SK-N-MC (cell line): Measurements from ENCODE around the gene CELSR3.

ENCODE experiments used
- DNase-seq: peaks from one replicate; pipeline ENCODE4 v3.0.0-alpha.2; 2011; ENCODE audit warnings: low read depth, low spot score
- H3K27ac ChIP-seq: fragments of 200-600 bp; sonication (generic); 2 replicates; pipeline ENCODE4 v1.5.1; 2016; ENCODE audit warnings: mixed run types
- H3K36me3 ChIP-seq: fragments of 200-600 bp; sonication (generic); 2 replicates; pipeline ENCODE4 v1.6.1; 2017; ENCODE audit warnings: antibody characterized with exemption, low read length, mixed read lengths; ENCODE audit not compliant: insufficient read depth
- H3K4me3 ChIP-seq: fragments of 200-600 bp; sonication (generic); 2 replicates; pipeline ENCODE4 v1.5.1; 2016
- H3K9ac ChIP-seq: fragments of 200-600 bp; sonication (generic); 2 replicates; pipeline ENCODE4 v1.8.0; 2017; ENCODE audit warnings: mixed run types, mixed read lengths; ENCODE audit not compliant: insufficient read length
- H3K9me3 ChIP-seq: fragments of 200-600 bp; sonication (generic); 2 replicates; pipeline ENCODE4 v1.6.1; 2017; ENCODE audit warnings: low read depth, mild to moderate bottlenecking, antibody characterized with exemption, low read length, moderate library complexity, mixed read lengths
- EZH2 ChIP-seq: fragments of 200-600 bp; sonication (generic); IDR thresholded peaks from one replicate; pipeline ENCODE4 v1.6.1; 2017; ENCODE audit warnings: antibody characterized with exemption
- FOXP2 ChIP-seq: optimal IDR thresholded peaks from 2 replicates; pipeline ENCODE3; 2011; ENCODE audit warnings: mild to moderate bottlenecking, moderate library complexity; ENCODE audit not compliant: insufficient read depth; ENCODE audit errors: extremely low read length, control extremely low read depth
- POLR2AphosphoS5 ChIP-seq: IDR thresholded peaks from 2 replicates; pipeline ENCODE4 v1.6.1; 2012; ENCODE audit warnings: mild to moderate bottlenecking, low read depth, low read length, borderline replicate concordance

CELSR3 gene

DNA sequence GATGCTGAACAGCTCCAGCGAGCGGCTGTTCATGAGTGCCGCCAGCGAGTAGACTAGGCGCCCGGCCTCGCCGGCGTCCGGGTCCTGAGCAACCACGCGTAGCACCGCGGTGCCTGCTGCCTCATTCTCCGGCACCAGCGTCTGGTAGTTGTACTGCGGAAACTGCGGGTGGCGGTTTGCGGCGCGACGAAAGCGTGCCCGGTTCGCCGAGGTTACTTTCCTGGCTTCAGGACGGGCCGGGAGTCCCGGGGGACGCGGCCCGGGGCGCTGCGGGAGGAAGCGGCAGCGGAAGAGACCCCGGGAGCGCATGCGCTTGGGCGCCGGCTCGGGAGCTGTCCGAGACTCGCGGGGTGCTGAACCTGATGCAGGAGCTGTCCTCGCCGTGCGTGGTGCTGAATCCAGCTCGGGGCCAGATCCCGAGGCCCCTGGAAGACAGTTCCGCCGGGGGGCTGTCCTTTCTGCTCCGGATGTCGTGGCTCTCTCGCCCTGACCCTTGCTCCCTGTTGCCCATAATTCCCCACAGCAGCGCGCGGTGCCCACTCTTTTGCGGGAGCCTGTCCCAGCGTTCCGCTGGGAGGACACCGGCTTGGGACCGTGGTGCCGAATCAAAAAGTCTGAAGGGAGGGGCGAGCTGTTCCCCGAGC is 1.1 kb downstream of the CELSR3 start:
- no peak overlapping the region for H3K27ac ChIP-seq
- H3K9ac ChIP-seq, result no peak overlapping the region
- peak overlapping the region; percentile 71 for H3K4me3 ChIP-seq
- H3K9me3 ChIP-seq, result no peaks in the 10 kb centered on the region
- DNase-seq, result no peak
- TF ChIP-seq POLR2AphosphoS5 (no peak), EZH2 (no peak), FOXP2 (no peak)
- no peaks in the 10 kb centered on the region for H3K36me3 ChIP-seq

DNA sequence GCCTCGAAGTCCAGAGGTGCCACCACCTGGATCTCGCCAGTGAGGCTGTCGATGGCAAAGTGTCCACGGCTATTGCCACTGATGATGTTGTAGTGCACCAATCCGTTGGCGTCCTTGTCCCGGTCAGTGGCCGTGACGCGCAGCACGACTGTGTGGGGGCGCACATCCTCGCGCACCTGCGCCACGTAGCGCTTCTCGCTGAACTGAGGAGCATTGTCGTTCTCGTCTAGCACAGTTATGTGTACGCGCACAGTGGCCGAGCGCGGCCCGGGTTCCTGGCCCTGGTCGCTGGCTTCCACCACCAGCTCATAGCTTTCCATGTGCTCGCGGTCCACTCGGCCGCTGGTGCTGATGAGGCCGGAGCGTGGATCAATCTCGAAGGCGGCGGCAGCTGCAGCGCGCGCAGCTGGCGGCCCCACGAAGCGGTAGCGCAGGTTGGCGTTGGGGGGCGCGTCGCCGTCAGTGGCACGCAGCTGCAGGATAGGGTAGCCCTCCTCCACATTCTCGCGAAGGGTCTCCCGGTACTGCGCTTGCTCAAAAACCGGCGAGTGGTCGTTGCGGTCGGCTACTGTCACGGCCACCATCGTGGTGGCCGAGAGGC is 1.8 kb downstream of the CELSR3 start:
- DNase-seq, result no peak
- H3K9me3 ChIP-seq, result no peaks in the 10 kb centered on the region
- H3K36me3 ChIP-seq, result no peaks in the 10 kb centered on the region
- H3K9ac ChIP-seq, result no peak overlapping the region
- TF ChIP-seq EZH2, result no peak
- TF ChIP-seq POLR2AphosphoS5, result no peak
- no peak for TF ChIP-seq FOXP2
- peak overlapping the region; percentile 71; the same call in 1 of the 2 replicates for H3K4me3 ChIP-seq
- H3K27ac ChIP-seq, result no peak overlapping the region

GRCh38 chr3:48656841-48657281 is 5.8 kb downstream of the CELSR3 start:
- Histone ChIP-seq H3K9ac (no peak overlapping the region), H3K9me3 (no peaks in the 10 kb centered on the region), H3K36me3 (no peaks in the 10 kb centered on the region), H3K4me3 (no peak overlapping the region), H3K27ac (no peak overlapping the region)
- no peak for DNase-seq
- TF ChIP-seq EZH2, result no peak
- TF ChIP-seq FOXP2, result no peak
- TF ChIP-seq POLR2AphosphoS5, result no peak

DNA sequence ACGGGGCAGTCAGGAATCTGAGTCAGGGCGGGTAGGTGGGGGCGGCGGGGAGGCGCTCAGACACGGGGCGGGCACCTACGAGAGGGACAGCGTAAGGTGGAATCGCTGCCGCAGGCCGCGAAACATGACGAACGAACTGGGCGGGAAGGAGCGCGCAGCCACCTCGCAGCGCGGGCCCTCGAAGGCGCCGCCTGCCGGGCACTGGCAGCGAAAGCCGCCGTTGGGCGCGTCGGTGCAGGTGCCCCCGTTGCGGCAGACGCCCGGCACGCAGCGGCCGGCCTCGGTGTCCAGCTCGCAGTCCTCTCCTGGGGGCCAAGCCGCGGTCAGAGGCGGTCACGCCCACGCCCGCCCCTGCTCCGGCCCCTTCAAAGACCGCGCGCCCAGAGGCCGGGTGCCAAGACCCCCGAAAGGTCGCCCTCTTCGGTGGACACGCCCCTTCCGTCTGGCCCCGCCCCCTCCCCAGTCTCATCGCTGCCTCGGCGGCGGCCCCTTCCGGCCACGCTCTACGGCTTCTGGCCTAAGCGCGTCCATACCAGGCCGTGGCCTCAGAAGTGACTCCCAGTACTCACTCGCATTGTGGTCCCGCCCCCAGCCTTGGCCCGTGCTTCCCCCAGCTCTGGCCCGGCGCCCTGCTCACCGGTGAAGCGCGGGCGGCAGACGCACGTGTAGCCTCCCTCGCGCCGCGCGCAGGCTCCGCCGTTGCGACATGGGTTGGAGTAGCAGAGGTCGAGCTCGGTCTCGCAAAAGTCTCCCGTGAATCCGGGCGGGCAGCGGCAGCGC is 6.4 kb downstream of the CELSR3 start:
- H3K27ac ChIP-seq, result no peak overlapping the region
- DNase-seq, result no peak
- H3K4me3 ChIP-seq, result peak overlapping the region; percentile 73
- no peak overlapping the region for H3K9ac ChIP-seq
- no peak for TF ChIP-seq FOXP2
- TF ChIP-seq POLR2AphosphoS5, result no peak
- no peak for TF ChIP-seq EZH2
- no peaks in the 10 kb centered on the region for H3K36me3 ChIP-seq
- H3K9me3 ChIP-seq, result no peaks in the 10 kb centered on the region

GRCh38 chr3:48655606-48656005 is 7.1 kb downstream of the CELSR3 start:
- TF ChIP-seq POLR2AphosphoS5, result no peak
- no peak for TF ChIP-seq EZH2
- no peak for TF ChIP-seq FOXP2
- Histone ChIP-seq H3K9ac (no peak overlapping the region), H3K27ac (no peak overlapping the region), H3K9me3 (no peaks in the 10 kb centered on the region), H3K36me3 (no peaks in the 10 kb centered on the region), H3K4me3 (peak overlapping the region; percentile 73; the same call in 1 of the 2 replicates)
- DNase-seq, result no peak

- DNase-seq, result no peak
- no peak for TF ChIP-seq EZH2
- no peak for TF ChIP-seq FOXP2
- TF ChIP-seq POLR2AphosphoS5, result no peak
- H3K27ac ChIP-seq, result no peak overlapping the region
- no peak overlapping the region for H3K9ac ChIP-seq
- H3K9me3 ChIP-seq, result no peaks in the 10 kb centered on the region
- no peak overlapping the region for H3K4me3 ChIP-seq
- H3K36me3 ChIP-seq, result no peaks in the 10 kb centered on the region
Measured at GRCh38 chr3:48655063-48655462, 7.6 kb downstream of the CELSR3 start.

DNA sequence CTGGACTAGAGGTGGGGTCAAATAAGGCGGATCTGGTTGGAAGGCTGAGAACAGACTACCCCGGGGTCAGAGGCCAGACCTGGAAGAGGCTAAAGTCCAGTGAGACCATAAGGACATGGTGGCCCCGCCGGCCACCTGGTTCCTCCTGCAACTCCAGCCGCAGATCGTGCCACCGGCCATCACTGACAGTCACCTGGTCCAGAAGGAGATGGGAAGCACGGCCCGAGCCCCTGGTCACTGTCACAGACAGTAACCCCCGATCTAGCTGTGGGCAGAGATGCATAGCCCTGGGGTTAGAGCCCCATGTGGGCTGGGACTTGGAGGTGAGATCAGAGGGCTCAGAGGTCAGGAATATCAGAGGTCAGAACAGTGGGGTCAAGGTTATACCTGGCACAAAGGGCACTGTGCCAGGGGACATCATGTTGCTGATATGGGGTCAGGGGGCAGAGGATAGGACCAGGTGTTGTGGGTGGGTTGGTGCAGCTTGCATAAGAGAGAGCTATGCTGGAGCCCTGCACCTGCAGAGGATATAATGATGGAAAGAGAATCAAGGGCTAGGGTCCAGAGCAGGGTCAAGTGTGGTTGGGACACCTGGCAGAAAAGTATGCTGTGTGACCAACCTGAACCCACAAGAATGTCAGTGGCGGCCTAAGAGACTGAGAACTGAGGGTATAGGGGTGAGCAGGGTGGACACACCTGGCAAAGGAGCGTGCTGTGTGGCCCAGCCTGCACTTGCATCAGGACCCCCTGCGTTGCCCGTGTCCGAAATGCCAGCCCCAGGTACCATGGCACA is 9.6 kb downstream of the CELSR3 start:
- no peak overlapping the region for H3K9ac ChIP-seq
- H3K36me3 ChIP-seq, result no peaks in the 10 kb centered on the region
- H3K27ac ChIP-seq, result no peak overlapping the region
- no peak overlapping the region for H3K4me3 ChIP-seq
- H3K9me3 ChIP-seq, result no peaks in the 10 kb centered on the region
- DNase-seq, result no peak
- TF ChIP-seq POLR2AphosphoS5 (no peak), EZH2 (no peak)

DNA sequence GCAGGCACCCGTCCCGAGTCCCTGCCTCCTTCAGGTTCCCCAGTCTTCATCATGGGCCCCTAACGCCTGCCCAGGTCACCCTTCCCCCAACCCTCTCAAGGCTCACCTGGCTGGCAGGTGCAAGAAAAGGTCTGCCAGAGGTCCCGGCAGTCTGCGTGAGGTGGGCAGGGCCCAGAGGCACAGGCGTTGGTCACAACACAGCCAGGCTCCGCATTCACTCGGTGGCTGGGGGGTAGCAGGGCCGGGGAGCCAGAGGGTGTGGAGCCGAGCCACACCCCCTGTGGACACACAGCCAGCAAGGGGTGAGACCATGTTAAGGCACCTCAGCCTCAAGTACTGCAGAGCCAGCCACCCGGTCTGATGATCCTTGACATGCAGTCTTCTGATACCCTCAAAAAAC is 10.9 kb downstream of the CELSR3 start:
- H3K9me3 ChIP-seq, result no peaks in the 10 kb centered on the region
- H3K9ac ChIP-seq, result no peak overlapping the region
- TF ChIP-seq EZH2, result no peak
- TF ChIP-seq FOXP2, result no peak
- TF ChIP-seq POLR2AphosphoS5, result no peak
- H3K4me3 ChIP-seq, result no peak overlapping the region
- no peak overlapping the region for H3K27ac ChIP-seq
- no peaks in the 10 kb centered on the region for H3K36me3 ChIP-seq
- DNase-seq, result no peak
